ENCODE results near the gene CELF1.

The CELF1 gene

DNA sequence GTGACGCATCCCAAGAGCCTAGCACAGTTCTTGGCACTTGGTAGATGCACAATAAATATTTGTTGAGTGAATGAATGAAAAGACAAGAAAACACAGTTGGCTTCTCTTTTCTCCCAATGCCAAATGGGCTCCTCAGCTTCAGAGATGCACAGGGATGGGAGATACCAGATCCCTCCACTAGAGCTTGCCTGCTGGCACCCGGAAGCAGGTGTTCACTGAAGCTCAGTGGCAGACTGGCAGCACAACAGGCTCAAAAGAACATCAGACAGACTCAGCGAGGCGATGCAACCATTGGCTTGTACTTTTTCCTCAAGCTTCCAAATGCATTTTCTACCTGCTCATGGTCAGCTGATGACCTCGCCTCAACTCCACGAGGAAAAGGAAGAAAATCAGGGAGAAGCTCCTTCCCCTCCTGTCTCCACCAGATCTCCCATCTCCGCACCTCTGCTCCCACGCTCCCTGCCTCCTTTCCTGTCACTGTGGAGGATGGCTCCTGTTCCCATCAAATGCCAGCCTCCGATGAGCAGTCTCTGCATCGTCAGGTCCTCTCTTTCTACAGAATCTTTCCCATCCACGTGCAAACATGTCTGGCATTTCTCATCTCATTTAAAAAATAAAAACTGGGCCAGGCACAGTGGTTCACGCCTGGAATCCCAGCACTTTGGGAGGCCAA, 109.8 kb downstream of the CELF1 start:
- peak; percentile 11 for DNase-seq

DNA sequence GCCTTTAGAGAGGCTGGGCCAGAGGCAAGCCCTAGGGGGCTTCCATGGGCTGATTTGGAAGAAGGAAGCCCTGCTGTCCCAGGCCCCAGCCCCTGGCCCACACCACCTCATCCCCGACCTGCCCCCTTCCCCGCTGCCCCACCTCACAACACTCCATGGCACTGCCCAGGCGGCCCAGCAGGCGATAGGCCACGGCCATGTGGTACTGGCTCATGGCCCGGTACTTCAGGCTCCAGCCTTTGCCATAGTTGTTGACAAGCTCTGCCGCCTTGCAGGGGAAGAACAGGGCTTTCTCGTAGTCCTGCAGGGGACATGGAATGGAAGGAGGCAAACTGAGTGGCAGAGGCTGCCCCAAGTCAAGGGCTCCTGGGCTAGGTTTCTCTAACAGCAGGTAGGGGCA, 110.4 kb downstream of the CELF1 start:
- DNase-seq = no peak

DNA sequence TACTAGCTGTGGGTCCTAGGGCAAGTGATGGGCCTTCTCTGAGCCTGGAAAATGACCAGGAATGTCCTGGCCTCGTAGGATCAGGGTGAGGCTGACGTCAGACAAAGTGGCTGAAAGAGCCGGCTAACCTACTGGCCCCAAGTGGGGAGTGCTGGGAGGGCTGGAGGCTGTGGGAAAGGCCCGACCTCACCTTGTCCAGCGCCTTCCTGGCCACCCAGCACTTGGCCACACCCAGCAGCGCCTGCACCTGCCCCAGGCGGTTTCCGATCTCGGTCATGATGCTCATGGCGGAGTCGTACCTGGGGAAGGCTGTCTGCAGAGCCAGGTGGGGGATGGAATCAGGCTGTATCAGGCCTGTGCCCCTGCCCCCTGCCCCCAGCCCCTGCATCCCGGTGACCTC, 111.5 kb downstream of the CELF1 start:
- no peak for DNase-seq

DNA sequence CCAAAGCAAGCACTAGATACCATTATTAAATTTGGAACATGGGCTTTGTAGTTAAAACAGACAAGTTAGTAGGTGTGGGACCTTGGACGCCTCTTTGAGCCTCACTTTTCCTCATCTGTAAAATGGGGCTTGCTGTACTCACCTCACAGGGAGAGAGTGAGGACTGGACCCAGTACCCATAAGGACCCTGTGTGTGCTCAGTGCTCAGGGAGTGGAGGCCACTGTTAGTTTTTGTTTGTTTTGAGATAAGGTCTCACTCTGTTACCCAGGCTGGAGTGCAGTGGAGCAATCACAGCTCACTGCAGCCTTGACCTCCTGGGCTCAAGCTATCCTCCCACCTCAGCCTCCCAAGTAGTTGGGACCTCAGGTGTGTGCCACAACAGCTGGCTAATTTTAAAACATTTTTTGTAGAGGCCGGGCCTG, 112.9 kb downstream of the CELF1 start:
- DNase-seq = no peak

DNA sequence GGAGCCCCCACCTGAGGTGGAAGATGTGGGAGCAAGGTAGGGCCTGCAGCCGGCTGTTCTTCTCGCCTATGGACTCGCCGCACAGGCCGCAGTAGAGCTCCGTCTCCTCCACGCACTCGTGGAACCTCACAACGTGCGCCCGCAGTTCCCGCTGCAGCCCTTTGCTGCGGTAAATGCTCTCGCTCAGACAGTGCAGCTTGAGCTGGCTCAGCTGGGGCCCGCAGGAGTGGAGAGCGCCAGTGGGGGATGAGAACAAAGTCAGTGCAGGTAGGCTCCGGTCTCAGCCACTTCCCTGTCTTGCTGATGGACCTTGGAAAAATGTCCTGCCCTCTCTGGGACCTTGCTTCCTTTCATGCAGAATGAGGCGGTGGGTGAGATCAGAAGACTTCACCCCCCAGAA, 114.2 kb downstream of the CELF1 start:
- no peak for DNase-seq

DNA sequence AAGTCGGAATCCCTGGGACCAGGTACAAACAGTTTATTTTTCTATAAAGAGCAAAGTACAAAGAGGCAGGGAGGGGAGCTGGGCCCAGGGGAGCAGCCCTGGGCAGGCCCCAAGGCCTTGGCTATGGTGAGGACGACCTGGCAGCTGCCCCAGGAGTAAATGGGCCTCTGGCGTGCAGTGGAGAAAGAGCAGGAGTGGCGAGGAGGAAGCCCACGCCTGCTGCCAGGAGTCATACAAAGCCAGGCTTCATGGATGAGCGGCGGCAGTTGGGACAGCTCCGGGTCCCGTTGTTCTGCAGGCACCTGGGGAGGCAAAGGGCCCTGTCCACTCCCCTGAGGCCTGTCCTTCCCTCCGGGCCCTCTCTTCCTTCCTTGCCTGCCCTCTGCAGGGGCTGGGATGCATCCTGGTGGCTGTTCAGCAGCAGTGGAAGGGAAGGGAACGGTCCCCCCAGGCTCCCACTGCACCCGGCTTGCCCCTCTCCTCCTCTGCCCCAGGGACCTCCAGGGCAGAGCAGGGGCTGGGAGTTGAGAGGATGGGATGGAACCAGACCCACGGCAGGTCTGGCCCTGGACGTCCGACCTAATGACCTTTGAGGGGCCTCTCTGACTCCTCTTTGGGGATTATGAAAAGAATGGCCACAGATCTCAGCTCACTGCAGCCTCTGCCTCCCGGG, 115.0 kb downstream of the CELF1 start:
- DNase-seq = no peak

DNA sequence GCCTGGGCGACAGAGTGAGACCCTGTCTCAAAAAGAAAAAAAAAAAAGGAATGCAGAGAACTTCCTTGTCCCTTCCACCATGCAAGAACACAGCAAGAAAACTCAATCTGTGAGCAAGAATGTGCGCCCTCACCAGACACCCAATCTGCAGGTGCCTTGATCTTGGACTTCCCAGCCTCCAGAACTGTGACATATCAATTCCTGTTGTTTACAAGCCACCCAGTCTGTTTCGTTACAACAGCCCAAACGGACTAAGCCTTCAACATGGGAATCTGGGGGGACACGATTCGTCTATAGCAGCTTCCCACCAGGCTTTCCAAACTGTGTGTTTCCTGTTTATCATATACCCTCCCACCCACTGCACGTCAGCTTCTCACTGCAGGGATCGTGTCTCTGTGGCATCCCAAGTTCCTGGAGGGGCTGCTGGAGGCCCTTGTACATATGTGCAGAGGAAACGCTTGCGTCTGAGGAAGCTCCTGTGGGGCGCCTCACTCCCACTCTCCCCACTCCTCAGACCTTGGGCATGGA, 115.7 kb downstream of the CELF1 start:
- no peak for DNase-seq

DNA sequence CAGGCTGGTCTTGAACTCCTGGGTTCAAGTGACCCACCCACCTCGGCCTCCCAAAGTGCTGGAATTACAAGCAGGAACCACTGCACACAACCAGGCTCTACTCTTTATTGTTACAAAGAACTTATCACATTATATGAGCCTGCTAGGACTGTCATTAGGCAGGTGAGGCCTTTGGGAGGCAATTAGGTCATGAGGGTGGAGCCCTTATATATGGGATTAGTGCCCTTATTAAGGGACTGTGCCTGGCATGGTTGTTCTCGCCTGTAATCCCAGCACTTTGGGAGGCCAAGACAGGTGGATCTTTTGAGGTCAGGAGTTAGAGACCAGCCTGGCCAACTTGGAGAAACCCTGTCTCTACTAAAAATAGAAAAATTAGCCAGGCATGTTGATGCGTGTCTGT, 116.2 kb downstream of the CELF1 start:
- DNase-seq = no peak

DNA sequence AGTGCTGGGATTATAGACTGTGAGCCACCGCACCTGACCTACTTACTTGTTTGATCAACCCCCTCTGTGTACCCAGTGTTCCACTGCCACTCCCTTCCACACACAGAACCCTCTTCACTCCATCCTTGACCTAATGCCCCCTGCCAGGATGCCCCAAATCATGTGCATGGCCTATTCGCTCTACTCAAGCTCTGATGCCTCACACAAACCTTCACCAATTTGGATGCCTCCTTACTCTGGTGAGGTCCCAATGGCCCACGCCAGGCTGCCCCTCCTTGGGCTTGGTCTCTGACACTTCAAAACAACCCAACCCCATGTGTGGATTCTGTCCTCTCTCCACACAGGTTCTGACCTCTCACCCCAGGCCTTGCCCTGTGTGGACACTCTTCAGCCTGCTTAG, 117.2 kb downstream of the CELF1 start:
- DNase-seq = no peak

DNA sequence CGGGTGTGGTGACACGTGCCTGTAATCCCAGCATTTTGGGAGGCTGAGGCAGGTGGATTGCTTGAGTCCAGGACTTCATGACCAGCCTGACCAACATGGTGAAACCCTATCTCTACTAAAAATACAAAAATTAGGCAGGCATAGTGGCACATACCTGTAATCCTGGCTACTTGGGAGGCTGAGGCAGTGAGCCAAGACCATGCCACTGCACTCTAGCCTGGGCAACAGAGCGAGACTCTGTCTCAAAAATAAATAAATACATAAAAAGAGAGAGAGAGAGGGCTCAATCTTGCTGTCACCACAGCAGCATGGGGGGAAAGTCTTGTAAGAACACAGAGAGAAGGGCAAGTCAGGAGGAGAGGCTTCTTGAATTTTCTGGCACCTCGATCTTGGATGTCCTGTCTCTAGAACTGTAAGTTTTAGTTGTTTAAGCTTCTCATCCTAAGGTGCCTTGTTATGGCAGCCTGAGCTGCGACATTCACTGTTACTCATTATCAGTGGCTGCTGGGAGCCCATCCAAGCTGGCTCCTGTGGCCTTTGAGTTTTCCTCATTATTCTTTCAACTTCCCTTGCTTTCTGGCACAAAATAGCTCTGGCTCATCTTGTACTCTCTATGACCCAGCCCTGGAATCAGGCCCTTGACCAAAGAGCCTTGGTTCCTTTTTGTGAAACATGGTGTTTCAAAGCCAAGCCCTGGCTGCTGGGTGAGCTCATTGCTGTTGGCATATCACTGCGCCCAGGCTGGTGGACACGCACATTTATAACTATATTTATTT, 118.7 kb downstream of the CELF1 start:
- DNase-seq = no peak

DNA sequence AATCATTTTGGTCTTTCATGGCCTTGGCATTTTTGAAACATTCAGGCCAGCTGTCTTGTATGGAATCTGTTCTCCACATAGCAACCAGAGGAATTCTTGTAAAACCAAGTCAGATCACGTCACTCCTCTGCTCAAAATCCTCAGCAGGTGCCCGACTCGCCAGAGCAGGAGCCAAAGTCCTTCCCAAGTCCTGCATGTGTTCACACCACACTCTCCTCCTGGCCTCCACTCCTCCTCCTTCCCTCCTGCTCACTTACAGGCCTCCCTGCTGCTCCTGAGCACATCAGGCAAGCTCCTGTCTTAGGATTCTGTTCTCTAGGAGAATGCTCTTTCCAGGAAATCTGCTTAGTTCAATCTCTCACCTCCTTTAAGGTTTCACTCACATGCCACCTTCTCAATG, 119.8 kb downstream of the CELF1 start:
- DNase-seq = no peak

DNA sequence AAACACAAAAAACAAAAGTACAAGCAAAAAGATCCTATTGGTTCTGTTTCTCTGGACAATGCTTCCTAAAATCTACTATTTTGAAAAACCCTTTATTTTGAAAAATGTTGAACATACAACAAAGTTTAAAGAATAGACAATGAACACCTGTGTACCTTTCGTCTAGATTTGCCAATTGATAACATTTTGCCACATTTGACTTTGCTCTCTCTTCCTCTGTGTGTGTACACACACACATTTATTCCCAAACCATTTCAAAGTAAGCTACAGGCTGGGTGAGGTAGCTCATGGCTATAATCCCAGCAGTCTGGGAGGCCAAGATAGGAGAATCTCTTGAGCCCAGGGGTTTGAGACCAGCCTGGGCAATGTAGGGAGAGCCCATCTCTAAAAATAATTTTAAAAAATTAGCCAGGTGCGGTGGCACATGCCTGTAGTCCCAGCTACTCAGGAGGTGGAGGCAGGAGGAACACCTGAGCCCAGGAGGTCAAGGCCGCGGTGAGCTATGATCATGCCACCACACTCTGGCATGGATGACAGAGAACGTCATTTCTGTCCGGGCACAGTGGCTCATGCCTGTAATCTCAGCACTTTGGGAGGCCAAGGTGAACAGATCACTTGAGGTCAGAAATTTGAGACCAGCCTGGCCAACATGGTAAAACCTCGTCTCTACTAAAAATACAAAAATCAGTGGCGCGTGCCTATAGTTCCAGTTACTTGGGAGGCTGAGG, 121.4 kb downstream of the CELF1 start:
- no peak for DNase-seq

DNA sequence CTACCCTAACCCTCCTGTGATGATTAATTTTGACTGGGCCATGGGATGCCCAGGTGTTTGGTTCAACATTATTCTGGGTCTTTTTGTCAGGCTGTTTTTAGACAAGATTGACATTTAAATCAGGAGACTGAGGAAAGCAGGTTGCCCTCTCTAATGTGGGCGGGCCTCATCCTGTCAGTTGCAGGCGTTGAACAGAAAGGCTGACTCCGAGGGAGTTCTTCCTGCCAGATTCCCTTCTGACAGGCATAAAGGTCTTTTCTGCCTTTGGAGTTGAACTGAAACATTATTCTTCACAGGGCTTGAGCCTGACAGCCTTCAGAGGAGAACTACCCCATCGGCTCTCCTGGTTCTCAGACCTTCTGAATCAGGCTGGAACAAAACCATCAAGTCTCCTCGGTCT, 122.4 kb downstream of the CELF1 start:
- DNase-seq = no peak

DNA sequence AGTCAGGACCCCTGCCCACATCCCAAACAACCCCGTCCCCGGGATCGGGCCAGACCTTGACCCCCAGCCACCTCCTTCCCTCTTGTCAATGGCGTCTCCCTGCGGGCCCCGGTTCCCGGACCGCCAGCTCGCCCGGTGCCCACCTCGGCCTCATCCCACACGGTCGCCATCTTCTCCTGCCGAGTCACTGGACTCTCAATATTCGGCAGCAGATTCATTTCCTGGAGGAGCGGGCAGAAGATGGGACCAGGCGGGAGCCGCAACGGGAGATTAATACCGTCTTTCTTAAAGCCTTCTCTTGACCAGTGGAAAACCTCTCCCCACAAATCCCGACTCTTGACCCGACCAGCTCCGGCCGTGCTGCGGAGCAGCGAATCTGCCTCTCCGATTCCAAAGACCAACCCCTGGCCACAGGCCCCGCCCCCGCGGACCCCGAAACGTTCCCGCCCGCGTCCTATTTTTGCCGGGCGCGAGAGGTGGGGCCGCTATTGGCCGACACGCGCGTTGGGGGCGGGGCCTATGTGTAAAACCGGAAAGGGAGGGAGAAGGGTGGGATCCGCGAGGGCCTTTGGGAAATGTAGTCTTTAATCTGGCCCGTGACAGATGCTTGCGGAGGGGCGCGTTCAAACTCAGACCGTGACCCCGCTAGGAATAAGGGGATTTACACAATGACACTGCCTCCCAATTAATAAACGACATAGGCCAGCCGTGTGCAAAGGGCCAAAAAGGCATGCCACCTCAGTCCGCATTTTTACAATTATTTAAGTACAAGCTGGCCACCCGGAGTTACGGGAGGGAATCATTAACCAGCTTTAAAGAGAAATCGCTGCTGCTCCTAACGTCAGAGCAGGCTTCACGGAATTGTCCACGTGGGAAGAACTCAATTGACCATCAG, 126.6 kb downstream of the CELF1 start, which contains the start of gene PSMC3:
PSMC3 (minus strand) TSS at position 378 of the 895 bp plus-strand sequence; CDS start at position 218, 160 bp downstream.
- DNase-seq = peak; percentile 91

DNA sequence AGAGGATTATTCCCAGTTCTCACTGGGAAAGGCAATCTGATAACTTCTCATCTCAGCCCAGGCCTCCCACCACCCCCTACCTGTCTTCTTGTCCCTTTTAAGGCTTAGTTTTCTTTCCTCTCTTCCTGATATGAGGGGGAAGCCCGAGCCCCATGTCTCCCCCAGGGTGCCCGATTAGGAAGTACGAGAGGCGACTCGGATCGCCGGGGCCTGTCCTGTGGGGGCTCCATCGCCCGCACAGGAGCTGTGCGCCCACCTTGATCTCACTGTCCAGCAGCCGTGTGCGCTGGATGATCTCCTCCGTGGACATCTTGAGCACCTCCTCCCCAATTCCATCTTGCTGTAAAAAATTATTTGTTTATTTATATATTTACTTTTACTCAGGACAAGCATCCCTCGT, 127.3 kb downstream of the CELF1 start:
- no peak for DNase-seq

DNA sequence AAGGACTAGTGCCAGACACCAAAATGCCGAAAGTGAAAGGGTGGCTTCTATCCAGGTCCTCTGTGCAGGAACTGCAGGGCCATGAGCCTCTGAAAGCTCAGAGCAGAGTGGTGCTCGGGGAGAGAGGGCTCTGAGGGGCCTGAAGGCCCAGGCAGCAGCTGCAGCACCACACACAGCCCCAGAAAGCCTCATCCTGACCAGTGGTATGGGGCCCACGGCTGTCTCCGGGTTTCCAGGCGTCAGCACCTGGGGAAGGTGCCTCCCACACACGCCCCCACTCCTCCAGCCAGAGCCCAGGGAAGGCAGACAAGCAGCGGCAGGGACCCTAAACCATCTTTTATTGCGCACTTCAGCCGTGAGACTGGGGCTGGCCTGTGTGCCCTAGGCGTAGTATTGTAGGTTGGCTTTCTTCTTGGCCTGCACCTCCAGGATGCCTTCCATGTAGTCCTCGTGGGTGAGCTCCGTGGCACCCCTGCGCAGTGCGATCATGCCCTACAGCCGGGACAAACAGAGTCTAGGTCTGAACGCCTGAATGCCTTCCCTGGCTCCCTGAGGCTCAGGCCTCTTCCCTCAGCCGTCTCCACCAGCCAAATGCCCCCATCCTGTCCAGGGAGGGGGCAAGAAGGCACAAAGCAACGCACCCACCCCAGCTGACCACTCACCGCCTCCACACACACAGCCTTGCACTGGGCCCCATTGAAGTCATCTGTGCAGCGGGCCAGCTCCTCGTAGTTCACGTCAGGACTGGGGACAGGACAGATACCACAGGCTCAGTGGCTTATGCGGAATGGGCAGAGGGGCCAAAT, 134.3 kb downstream of the CELF1 start:
- DNase-seq = no peak

DNA sequence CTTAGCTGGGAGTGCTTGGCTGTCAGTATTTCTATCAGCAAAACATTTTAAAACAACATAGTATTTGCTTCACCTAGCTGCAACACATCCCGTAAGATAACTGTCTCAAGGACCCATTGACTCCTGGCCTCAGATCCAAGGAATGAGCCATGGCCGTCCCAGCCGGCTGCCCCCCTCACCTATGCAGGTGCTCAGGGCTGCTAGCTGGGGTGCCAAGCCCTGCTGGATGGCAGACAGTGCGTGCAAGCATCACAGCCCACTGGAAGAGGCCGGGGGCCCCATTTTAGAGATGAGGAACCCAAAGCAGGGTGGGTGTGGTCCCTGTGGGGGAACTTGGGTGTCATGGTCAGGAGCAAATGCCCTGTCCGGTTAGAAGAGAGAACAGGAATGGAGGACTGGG, 135.2 kb downstream of the CELF1 start:
- no peak for DNase-seq

DNA sequence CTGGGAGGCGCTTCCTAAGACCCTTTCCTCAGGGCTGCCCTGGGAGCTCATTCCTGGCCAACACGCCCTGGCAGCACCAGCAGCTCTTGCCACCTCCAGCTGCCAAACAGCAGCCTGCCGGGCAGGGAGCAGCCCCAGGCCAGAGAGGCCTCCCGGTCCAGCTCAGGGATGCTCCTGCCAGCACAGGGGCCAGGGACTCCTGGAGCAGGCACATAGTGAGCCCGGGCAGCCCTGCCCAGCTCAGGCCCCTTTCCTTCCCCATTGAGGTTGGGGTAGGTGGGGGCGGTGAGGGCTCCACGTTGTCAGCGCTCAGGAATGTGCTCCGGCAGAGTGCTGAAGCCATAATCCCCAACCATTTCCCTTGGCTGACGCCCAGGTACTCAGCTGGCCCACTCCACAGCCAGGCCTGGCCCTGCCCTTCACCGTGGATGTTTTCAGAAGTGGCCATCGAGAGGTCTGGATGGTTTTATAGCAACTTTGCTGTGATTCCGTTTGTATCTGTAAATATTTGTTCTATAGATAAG, 136.9 kb downstream of the CELF1 start:
- DNase-seq = no peak

All from NCI-H2081 treated with DMSO at 0.1 percent for 48 hours (cell line).